Measurements from ENCODE around the gene POLR1F. TPM values are rescaled to one million over a fixed set of nuclear protein-coding genes. Genes with fewer than 3 reads are reported as not detected.

The POLR1F gene
- total RNA-seq, 6 donors from 2014 or later, result 2.7 to 24.1 (median 11.3) TPM

- ATAC-seq (ENCODE audit: low FRiP score in 2 of 2) (no peak), DNase-seq (no peak)
- H3K27ac ChIP-seq, result no peak overlapping the region
- H3K9me3 ChIP-seq, result no peaks in the 10 kb centered on the region
- H3K4me1 ChIP-seq, result peaks cover 0 to 4% (median 0%) of the 10 kb centered on the region in 4 donors
- no peaks in the 10 kb centered on the region for H3K36me3 ChIP-seq
- no peaks in the 10 kb centered on the region for H3K27me3 ChIP-seq
- 8 to 9% methylated on average over 1 of the region's 1 CpG for WGBS, 2 donors
- no peak overlapping the region for H3K4me3 ChIP-seq
- peak in 5 of 6 experiments; percentile 31 to 53 (median 35) for TF ChIP-seq CTCF (IDR thresholded peaks at IDR 0.05)
- TF ChIP-seq POLR2AphosphoS5 (IDR thresholded peaks at IDR 0.05), result no peak
- no peak for TF ChIP-seq EP300 (IDR thresholded peaks at IDR 0.05)
- no peak for TF ChIP-seq POLR2A (IDR thresholded peaks at IDR 0.05)
These were observed 43.3 kb downstream of the POLR1F start for GRCh38 chr7:19665399-19666008.

- no peak overlapping the region for H3K4me3 ChIP-seq
- H3K4me1 ChIP-seq, result peaks cover 0 to 4% (median 0%) of the 10 kb centered on the region in 4 donors
- no peak for DNase-seq
- no peaks in the 10 kb centered on the region for H3K9me3 ChIP-seq
- no peaks in the 10 kb centered on the region for H3K27me3 ChIP-seq
- H3K36me3 ChIP-seq, result no peaks in the 10 kb centered on the region
- TF ChIP-seq EP300 (IDR thresholded peaks at IDR 0.05) (no peak), POLR2A (IDR thresholded peaks at IDR 0.05) (no peak), POLR2AphosphoS5 (IDR thresholded peaks at IDR 0.05) (no peak), CTCF (IDR thresholded peaks at IDR 0.05) (no peak)
- 28 to 38% methylated on average over 4 of the region's 4 CpGs for whole genome bisulfite sequencing, 2 donors
- no peak for ATAC-seq (ENCODE audit: low FRiP score in 2 of 2)
- H3K27ac ChIP-seq, result no peak overlapping the region
These were observed 44.9 kb downstream of the POLR1F start for GRCh38 chr7:19663816-19664462.

DNA sequence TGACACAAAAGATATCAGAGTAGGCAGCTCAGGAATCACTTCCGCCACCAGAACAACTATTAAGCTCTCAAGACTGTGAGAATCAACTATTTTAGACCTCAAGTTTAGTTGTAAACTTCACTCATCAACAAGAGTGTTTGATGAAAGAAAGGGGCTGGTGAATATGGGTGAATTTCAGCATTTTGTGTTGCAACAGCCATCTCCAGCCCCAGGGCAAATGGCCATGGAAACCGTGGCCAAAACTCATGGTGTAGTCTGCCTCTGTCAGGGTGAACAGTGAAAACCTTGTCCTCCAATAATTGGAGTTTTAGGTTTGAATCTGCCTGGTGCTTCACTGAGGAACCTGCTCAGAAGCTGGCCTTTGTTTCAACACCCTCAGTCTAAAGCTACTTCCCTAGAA lies 60.0 kb downstream of the POLR1F start:
- Histone ChIP-seq H3K27me3 (no peaks in the 10 kb centered on the region), H3K36me3 (no peaks in the 10 kb centered on the region), H3K9me3 (peaks cover 0 to 6% (median 4%) of the 10 kb centered on the region in 4 donors), H3K4me1 (no peaks in the 10 kb centered on the region), H3K4me3 (no peak overlapping the region), H3K27ac (no peak overlapping the region)
- no peak for TF ChIP-seq CTCF (IDR thresholded peaks at IDR 0.05)
- TF ChIP-seq POLR2A (IDR thresholded peaks at IDR 0.05), result no peak
- no peak for TF ChIP-seq POLR2AphosphoS5 (IDR thresholded peaks at IDR 0.05)
- no peak for TF ChIP-seq EP300 (IDR thresholded peaks at IDR 0.05)
- DNase-seq (no peak), ATAC-seq (ENCODE audit: low FRiP score in 2 of 2) (no peak)
- WGBS, 2 donors, result 69 to 72% methylated on average over 2 of the region's 2 CpGs

Small RNAs within 50 kb of the gene (small RNA-seq; reads per million reads assigned to genes)
- 0 to 0.44 (median 0) reads per million in 4 donors for gene MIR3146

Other genes starting within 250 kb of the POLR1F start
- not detected for gene TMEM196, start 64.6 kb upstream of the POLR1F start, total RNA-seq